OCI-LY7 (cell line): ENCODE data around the gene CELSR3. TPM values are rescaled to one million over a fixed set of nuclear protein-coding genes. Genes with fewer than 3 reads are reported as not detected.

Experiments
- BruUV-seq: library from RNA; stranded (reverse); fragments of 400-500 nt; replicated peaks from 2 replicates; lab custom pipeline; 2021; lab: Mats Ljungman, UMichigan
- CTCF ChIA-PET: fragments of 300-600 bp; sonication (Branson Sonifier 250); formaldehyde crosslinking; loops from one replicate; lab custom pipeline; 2022; ENCODE audit warnings: antibody characterized with exemption; ENCODE audit not compliant: unreplicated experiment; lab: Charles Lee
- POLR2A ChIA-PET: fragments of 300-600 bp; sonication (Branson Sonifier 250); formaldehyde crosslinking; loops from one replicate; lab custom pipeline; 2022; ENCODE audit warnings: antibody characterized with exemption; lab: Charles Lee
- DNase-seq: peaks from one replicate; pipeline ENCODE4 v3.0.0-alpha.2; 2015; ENCODE audit warnings: low spot score
- H2AFZ ChIP-seq: fragments of 200-600 bp; sonication (generic), shearing (Covaris generic); 2 replicates; pipeline ENCODE4 v1.6.1; 2014; ENCODE audit warnings: mild to moderate bottlenecking, antibody characterized with exemption, low read length, moderate library complexity
- H3K27ac ChIP-seq: fragments of 200-600 bp; sonication (generic); 2 replicates; pipeline ENCODE4 v1.5.1; 2014; ENCODE audit warnings: mixed run types, low read depth, mild to moderate bottlenecking, moderate library complexity, low read length, inconsistent platforms; ENCODE audit not compliant: poor library complexity, severe bottlenecking
- H3K36me3 ChIP-seq: fragments of 200-600 bp; sonication (generic); 2 replicates; pipeline ENCODE4 v1.6.1; 2014; ENCODE audit warnings: mild to moderate bottlenecking, antibody characterized with exemption, low read length, moderate library complexity, mixed read lengths; ENCODE audit not compliant: insufficient read depth
- H3K4me1 ChIP-seq: fragments of 200-600 bp; sonication (generic); 2 replicates; pipeline ENCODE4 v1.5.1; 2014; ENCODE audit warnings: mild to moderate bottlenecking, low read length; ENCODE audit not compliant: insufficient read depth, poor library complexity, severe bottlenecking
- H3K4me2 ChIP-seq: fragments of 200-600 bp; sonication (generic); 2 replicates; pipeline ENCODE4 v1.6.1; 2014; ENCODE audit warnings: mild to moderate bottlenecking, low read length
- H3K4me3 ChIP-seq: fragments of 200-600 bp; sonication (generic); 2 replicates; pipeline ENCODE4 v1.5.1; 2014; ENCODE audit warnings: mild to moderate bottlenecking, low read depth, low read length; ENCODE audit not compliant: poor library complexity, severe bottlenecking
- H3K79me2 ChIP-seq: fragments of 200-600 bp; sonication (generic); 2 replicates; pipeline ENCODE4 v1.6.1; 2016; ENCODE audit warnings: low read depth, mild to moderate bottlenecking, low read length, moderate library complexity, mixed read lengths; ENCODE audit not compliant: insufficient read depth
- H3K9me2 ChIP-seq: fragments of 200-600 bp; sonication (generic); 2 replicates; pipeline ENCODE4 v1.6.1; 2016; ENCODE audit warnings: mild to moderate bottlenecking, low read length, mixed read lengths; ENCODE audit not compliant: insufficient read depth
- H3K9me3 ChIP-seq: fragments of 200-600 bp; sonication (generic); 2 replicates; pipeline ENCODE4 v1.6.1; 2014; ENCODE audit warnings: mild to moderate bottlenecking, mixed run types, low read length, mixed read lengths
- H4K20me1 ChIP-seq: fragments of 200-600 bp; sonication (generic); 2 replicates; pipeline ENCODE4 v1.6.1; 2014; ENCODE audit warnings: mild to moderate bottlenecking, antibody characterized with exemption, low read length, moderate library complexity, mixed read lengths; ENCODE audit not compliant: insufficient read depth
- CTCF ChIP-seq: fragments of 200-600 bp; sonication (generic); conservative IDR thresholded peaks from 2 replicates; pipeline ENCODE4 v1.5.1; 2014; ENCODE audit warnings: mild to moderate bottlenecking, antibody characterized with exemption, low read length, moderate library complexity, mixed read lengths
- EZH2phosphoT487 ChIP-seq: fragments of 200-600 bp; sonication (generic); IDR thresholded peaks from 2 replicates; pipeline ENCODE4 v1.6.1; 2018; ENCODE audit warnings: low read depth, borderline replicate concordance, mild to moderate bottlenecking, mixed run types, antibody characterized with exemption, low read length, moderate library complexity, mixed read lengths
- intact Hi-C: fragments of 100-400 bp; cut with micrococcal nuclease; formaldehyde crosslinking; loops from one replicate; pipeline ENCODE4 v1.10.0; 2022; ENCODE audit not compliant: unreplicated experiment
- total RNA-seq, 2 experiments: library from RNA; depleted of rRNA in 1 of 2; stranded (reverse); fragments of >200 nt in 1 of 2; shearing (Covaris generic) in 1 of 2; gene quantifications; 2 replicates each; pipeline ENCODE4 v1.2.3, GENCODE V29; 2014 to 2022

Gene CELSR3
- total RNA-seq, 2 experiments from 2014 or later: 3.0 to 9.1 TPM

DNA sequence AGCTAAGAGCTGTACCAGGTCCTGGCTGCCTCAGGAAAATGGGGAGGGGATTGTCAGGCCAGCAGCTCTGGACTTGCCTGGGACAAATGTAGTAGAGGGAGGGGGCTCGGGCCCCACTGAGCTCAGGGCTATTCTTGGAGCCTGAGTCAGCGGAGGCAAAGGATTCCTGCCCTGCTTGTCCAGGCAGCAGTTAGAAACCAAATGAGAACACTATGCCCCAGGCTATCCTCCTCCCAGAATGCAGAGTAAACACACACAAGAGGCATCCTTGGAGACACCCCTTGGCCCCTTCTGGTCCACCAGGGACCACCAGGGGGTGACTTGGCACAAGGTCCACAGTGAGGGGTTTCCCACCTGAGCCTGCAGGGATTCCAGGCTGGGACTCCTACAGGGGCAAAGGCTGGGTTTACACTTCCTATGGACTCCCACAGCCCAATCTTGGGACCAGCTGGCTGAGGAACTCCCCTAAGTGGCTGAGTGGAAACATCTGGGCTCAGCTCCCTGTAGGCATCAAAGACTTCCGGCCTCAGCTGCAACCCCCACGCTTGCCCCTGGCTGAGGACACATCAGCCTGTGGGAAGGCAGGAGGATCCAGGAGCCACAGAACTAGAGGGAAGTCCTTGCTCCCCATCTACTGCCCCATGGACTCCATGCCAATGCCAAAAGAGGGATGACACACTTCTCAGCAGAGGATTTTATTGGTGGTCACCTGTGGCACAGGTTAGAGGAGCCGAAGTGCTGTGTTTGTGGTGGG lies 64.2 kb downstream of the CELSR3 start:
- POLR2A ChIA-PET: no interaction called here
- CTCF ChIA-PET: no interaction called here
- BruUV-seq: no TSS peak
- Histone ChIP-seq H3K36me3 (peaks cover 61% of the 10 kb centered on the region), H3K27ac (no peak overlapping the region), H4K20me1 (no peaks in the 10 kb centered on the region), H2AFZ (no peak overlapping the region), H3K9me2 (no peaks in the 10 kb centered on the region), H3K4me2 (no peak overlapping the region), H3K9me3 (no peaks in the 10 kb centered on the region), H3K4me1 (no peaks in the 10 kb centered on the region), H3K4me3 (no peak overlapping the region), H3K79me2 (no peaks in the 10 kb centered on the region)
- DNase-seq: no peak
- intact Hi-C loops: no loop called here
- TF ChIP-seq CTCF: no peak

DNA sequence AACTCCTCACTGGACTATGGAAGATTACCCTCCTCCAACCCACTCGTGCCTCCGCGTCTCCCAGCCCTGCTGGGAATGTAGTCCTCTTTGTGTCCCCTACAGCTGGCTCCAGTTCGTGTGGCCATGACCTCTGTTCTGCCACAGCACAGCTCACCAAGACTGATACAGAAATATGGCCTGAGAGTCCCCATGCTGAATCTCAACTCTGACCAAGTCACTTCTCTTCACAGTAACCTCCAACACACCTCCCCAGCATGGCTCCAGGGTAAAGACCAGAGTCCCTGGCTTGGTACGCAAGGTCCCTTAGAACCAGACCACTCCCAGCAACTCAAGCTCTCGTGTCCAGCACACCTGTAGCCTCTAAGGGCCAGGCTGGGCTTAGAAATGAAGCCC lies 65.3 kb downstream of the CELSR3 start:
- Histone ChIP-seq H3K4me2 (no peak overlapping the region), H3K9me3 (no peaks in the 10 kb centered on the region), H3K27ac (no peak overlapping the region), H3K4me1 (no peaks in the 10 kb centered on the region), H4K20me1 (no peaks in the 10 kb centered on the region), H3K79me2 (no peaks in the 10 kb centered on the region), H3K36me3 (peaks cover 50% of the 10 kb centered on the region), H3K9me2 (no peaks in the 10 kb centered on the region), H2AFZ (no peak overlapping the region), H3K4me3 (no peak overlapping the region)
- no peak for DNase-seq
- intact Hi-C loops: no loop called here
- no peak for TF ChIP-seq CTCF
- no peak for TF ChIP-seq EZH2phosphoT487
- no TSS peak for BruUV-seq
- POLR2A ChIA-PET: no interaction called here
- CTCF ChIA-PET: interaction anchor here (0.5 kb wide), 1 partner anchor 397 kb away, joined by 3 read pairs; no protein-coding TSS in a partner anchor
